Stimulated activated CD8-positive, alpha-beta memory T cell treated with anti-CD3 and anti-CD28 coated beads, Interleukin-15, amount 100 ng/mL, for 4 hours (primary cell): ENCODE data around the gene IFNAR2.
A peak's percentile ranks its signal among the peaks of the same experiment; 100 is the strongest.
"Not testable (repeated sequence)": the region's sequence is repeated elsewhere in the genome, so short reads cannot be mapped to it uniquely, and the experiment has no call there.

Experiments
- DNase-seq, 2 donors: peaks; one replicate each; pipeline ENCODE4 v3.0.0-alpha.2; 2020; ENCODE audit warnings: low read depth in 2 of 2

Gene IFNAR2

DNA sequence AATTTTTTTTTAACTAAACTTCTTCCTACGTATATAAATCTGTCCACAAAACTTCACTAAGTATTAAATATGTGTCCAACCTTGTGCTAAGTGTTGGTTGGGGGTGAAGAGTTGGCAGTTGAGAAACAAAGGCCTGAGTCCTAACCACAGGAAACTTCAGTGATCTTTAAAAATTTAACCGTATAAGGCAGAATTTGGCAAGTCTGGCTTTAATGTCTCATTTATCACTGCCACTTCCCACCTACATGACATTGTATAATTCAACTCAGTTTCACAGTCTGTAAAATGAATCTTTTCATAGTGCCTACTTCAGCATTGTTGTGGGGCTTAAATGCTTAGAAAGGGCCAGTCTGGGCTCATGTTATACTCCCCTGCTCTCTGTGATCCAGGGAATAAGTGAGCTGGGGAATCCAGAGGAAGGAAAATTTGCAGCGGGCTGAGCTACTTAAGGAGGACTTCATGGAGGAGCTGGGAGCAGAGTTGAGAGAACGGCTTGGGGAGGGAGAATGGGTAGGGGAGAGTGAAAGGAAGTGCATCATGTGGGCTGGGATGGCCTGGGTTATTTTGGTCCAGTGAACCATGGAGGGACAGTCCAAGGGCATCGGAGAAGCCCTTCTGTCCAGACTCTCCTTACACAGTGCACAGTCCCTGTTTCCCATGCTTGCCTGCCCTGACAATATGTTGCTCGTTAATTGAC, 14.5 kb downstream of the IFNAR2 start:
- DNase-seq: no peak

- DNase-seq: no peak
Observed at GRCh38 chr21:33244779-33245105, 15.0 kb downstream of the IFNAR2 start.

DNA sequence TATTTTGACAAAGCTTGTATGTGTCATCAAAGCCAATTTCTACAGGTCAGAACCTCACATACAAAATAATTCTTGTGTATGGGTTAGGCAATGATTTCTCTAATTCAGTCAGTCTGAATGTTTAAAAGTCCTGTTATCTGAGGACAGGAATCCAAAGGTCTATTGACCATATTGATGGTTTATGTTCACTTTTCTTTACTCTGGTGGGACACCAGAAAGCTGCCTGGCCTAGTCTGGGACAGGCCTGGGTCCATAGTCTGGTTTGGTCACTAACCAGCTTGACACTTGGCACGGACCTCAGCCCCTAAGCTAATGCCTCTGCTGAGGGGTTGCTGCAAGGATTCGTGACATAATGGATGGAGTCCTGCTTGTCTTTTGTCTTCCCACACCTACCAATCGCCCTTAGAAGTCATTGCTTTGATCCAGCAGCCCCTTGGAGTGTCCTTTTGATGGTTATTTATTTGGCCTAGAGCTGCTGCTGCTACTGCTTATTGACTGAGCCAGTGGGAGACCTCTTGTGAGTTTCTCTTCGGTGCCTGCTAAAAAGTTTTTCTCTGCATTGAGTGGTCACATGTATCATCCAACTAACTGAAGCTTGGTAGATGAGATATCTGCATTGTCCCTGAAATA, 15.7 kb downstream of the IFNAR2 start:
- DNase-seq: no peak

GRCh38 chr21:33246506-33246905, 16.8 kb downstream of the IFNAR2 start:
- DNase-seq: no peak

GRCh38 chr21:33246963-33247362, 17.2 kb downstream of the IFNAR2 start:
- no peak for DNase-seq

- DNase-seq: no peak
Observed at GRCh38 chr21:33247599-33247998, 17.9 kb downstream of the IFNAR2 start.

DNA sequence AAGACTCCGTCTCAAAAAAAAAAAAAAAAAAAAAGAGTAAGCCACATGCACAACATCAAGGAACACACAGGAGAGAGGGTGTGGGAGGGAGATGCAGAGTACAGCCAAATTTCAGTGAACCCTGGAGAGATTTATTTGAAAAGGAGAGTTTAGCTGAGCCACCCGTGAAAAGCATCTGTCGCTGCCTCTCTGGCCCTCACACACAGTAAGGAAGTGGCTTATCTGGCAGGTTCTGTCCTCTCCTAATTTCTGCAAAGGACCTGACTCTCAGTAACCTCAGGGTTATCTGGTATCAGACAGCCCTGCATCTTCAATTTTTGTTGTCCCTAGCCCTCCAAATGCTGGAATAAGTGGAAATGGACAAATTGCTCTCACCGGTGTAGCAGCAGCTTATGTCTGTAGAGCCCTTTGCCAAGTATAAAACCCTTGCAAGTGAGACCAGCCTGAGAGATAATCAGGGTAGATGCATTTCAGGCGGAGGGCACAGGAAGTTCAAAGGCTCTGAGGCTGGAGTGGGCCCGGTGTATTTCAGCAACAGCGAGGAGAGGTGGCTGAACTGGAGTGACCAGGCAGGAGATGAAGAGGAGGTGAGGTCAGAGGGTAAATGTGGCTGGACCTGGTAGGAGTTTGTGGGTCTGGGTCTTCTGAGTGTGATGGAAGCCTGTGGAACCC, 19.7 kb downstream of the IFNAR2 start:
- DNase-seq: no peak

DNA sequence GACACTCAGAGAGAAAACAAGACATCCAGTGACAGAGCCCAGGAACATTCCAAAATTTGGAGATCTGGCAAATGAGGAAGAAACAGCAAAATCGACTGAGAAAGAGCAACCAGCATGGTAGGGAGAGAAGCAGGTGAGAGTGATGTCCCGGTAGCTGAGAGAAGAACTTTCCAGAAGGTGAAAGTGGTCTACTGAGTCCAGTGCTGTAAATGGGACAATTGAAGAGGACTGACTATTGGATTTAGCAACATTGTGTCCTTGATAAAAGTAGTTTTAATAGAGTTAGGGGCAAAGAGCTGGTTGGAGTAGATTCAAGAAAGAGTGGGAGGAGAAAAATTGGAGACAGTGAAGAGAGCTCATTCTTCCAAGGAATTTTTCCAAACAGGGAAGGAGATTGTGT, 21.4 kb downstream of the IFNAR2 start:
- no peak for DNase-seq

- DNase-seq: not testable (repeated sequence)
Observed at GRCh38 chr21:33253382-33253781, 23.6 kb downstream of the IFNAR2 start.

- DNase-seq: no peak
Observed at GRCh38 chr21:33254766-33255165, 25.0 kb downstream of the IFNAR2 start.

DNA sequence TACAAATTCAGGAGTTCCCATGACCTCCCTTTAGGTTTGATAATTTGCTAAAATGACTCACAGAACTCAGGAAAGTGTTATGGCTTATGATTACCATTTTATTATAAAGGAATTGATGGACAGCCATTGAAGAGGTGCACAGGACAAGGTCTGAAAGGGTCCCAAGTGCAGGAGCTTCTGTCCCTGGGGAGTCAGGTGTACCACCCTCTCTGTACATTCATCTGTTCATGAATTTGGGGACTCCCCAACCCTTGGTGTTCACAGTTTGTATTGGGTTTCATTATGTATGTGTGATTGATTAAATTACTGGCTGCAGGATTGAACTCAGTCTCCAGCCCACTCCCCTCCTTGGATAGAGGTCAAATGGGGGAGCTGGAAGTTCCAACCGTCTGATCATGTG, 25.7 kb downstream of the IFNAR2 start:
- DNase-seq: no peak

- no peak for DNase-seq
Observed at GRCh38 chr21:33256019-33256418, 26.3 kb downstream of the IFNAR2 start.

- no peak for DNase-seq
Observed at GRCh38 chr21:33257094-33257803, 27.5 kb downstream of the IFNAR2 start.

- DNase-seq: no peak
Observed at GRCh38 chr21:33258475-33258874, 28.7 kb downstream of the IFNAR2 start.

GRCh38 chr21:33259428-33259827, 29.7 kb downstream of the IFNAR2 start:
- no peak for DNase-seq

- DNase-seq: no peak
Observed at GRCh38 chr21:33259995-33260394, 30.3 kb downstream of the IFNAR2 start.

DNA sequence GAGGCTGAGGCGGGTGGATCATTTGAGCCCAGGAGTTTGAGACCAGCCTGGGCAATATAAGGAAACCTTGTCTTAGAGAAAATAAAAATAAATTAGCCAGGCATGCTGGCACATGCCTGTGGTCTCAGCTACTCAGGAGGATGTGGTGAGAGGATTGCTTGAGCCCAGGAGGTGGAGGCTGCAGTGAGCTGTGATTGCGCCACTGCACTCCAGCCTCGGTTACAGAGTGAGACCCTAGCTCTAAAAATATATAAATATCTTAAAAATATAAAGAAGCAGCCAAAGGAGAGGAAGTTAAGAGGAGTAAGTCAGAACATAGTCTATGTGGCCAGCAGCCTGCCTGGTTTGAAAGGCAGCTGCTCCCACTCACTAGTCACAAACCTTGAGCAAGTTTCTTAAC, 31.9 kb downstream of the IFNAR2 start:
- no peak for DNase-seq

GRCh38 chr21:33262921-33263320, 33.2 kb downstream of the IFNAR2 start:
- DNase-seq: no peak

DNA sequence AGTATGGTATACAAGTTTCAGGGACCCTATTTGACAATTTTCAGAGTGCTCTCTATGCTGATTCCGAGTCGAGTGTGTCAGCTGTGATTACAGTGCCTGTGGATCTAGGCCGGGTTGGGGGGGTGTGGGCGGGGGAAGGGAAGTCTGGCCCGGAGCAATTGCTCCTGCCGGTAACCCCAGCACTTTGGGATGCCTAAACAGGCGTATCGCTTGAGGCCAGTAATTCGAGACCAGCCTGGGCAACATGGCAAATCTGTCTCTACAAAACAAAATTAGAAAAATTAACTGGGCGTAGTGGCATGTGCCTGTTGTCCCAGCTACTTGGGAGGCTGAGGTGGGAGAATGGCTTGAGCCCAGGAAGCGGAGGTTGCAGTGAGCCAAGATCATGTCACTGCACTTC, 34.8 kb downstream of the IFNAR2 start:
- no peak for DNase-seq

DNA sequence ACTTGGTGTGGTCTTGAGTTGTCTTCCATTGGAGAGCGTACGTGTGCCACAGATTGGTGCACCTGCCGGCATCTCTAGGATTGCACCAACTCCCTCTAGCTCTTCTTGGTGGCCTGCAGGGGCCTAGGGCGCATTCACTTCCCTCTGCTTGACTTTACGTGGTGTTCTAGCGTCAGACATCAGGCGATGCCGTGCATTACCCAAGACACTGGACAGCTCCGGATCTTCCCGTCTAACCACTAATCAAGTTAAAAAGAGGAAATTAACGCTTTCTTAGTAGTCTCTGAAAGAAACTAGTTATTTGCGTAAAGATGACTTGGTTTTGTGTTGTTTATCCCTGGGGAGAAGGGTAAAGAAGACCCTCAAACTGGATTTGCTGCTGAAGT, 35.9 kb downstream of the IFNAR2 start:
- no peak for DNase-seq

DNA sequence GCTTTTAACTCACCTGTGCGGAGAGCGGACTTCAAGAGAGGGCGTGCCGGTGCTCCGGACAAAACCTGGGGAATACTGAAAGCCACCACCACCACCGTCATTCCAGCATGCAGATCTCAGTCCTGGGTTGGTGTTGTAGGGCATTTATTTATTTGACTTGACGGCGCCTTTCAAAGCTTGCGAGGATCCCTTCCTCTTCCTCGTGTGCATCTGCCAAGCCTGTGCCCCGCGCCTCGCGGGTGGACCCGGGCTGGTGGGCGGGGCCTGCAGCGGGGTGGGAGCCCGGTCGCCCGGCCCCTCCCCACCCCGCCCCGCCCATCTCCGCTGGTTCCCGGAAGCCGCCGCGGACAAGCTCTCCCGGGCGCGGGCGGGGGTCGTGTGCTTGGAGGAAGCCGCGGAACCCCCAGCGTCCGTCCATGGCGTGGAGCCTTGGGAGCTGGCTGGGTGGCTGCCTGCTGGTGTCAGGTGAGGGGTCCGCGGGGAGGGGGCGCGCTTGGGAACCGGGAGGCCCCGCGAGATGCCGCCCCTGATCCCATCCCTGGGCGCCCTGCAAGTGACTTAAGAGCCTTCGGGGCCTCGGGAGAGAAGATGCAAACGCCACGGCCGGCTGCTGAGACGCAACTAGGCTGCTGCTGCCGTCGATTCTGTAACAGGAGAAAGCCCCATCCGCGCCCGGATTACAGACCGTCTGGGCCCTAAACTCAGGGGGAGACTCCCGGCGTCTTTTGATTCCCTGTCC, 36.5 kb downstream of the IFNAR2 start, which contains the start of gene IL10RB:
IL10RB (plus strand) TSS at position 318 of the 739 bp plus-strand sequence; CDS start at position 417, 99 bp downstream.
- DNase-seq: peak; percentile 34 to 50

GRCh38 chr21:33266789-33267135, 37.0 kb downstream of the IFNAR2 start:
- no peak for DNase-seq
